Activated naive CD8-positive, alpha-beta T cell (primary cell): ENCODE data around the gene MCOLN3.

ENCODE experiments used
- H3K27ac Mint-ChIP-seq: one replicate; pipeline ENCODE4 v1.8.0; 2021; ENCODE audit warnings: mixed read lengths
- H3K27me3 Mint-ChIP-seq: one replicate; pipeline ENCODE4 v1.8.0; 2021; ENCODE audit warnings: mixed read lengths
- H3K36me3 Mint-ChIP-seq: one replicate; pipeline ENCODE4 v1.8.0; 2021; ENCODE audit warnings: mixed read lengths
- H3K4me1 Mint-ChIP-seq: one replicate; pipeline ENCODE4 v1.8.0; 2021; ENCODE audit warnings: low read depth, mixed read lengths
- H3K4me3 Mint-ChIP-seq: one replicate; pipeline ENCODE4 v1.8.0; 2021; ENCODE audit warnings: mild to moderate bottlenecking, mixed read lengths
- H3K9me3 Mint-ChIP-seq: one replicate; pipeline ENCODE4 v1.8.0; 2021; ENCODE audit warnings: low read depth, mixed read lengths

The MCOLN3 gene

DNA sequence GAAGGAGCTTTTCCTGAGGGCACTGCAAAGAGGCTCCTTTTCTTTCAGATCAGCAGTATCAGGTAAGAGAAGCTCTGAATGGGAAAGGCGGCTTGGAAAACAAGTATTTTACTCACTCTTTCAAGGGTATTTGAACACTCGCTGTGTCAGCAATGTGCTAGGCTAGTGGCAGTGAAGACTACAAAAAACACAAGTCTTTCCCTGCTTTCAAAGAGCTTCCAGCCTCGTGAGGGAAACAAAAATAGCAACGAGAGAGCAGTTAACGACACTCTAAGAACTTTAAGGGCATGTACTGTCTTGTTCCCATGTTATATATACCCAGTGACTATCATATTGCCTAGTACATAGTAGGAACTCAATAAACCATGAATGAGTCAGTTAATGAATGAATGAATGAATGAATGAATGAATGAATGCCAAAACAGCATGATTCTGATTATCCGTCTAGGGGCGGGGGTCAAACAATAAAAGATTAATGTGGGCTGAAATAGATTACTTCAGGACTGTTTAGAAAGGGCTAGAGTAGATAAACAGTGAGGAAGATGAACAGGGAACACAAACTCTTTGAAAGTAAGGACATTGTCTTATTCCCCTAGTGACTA is 14.2 kb upstream of the MCOLN3 start:
- H3K4me1 Mint-ChIP-seq: peaks cover 16% of the 10 kb centered on the region
- H3K9me3 Mint-ChIP-seq: no peaks in the 10 kb centered on the region
- H3K36me3 Mint-ChIP-seq: no peaks in the 10 kb centered on the region
- peak overlapping the region; percentile 93 for H3K4me3 Mint-ChIP-seq
- no peak overlapping the region for H3K27ac Mint-ChIP-seq
- H3K27me3 Mint-ChIP-seq: peaks cover 8% of the 10 kb centered on the region

DNA sequence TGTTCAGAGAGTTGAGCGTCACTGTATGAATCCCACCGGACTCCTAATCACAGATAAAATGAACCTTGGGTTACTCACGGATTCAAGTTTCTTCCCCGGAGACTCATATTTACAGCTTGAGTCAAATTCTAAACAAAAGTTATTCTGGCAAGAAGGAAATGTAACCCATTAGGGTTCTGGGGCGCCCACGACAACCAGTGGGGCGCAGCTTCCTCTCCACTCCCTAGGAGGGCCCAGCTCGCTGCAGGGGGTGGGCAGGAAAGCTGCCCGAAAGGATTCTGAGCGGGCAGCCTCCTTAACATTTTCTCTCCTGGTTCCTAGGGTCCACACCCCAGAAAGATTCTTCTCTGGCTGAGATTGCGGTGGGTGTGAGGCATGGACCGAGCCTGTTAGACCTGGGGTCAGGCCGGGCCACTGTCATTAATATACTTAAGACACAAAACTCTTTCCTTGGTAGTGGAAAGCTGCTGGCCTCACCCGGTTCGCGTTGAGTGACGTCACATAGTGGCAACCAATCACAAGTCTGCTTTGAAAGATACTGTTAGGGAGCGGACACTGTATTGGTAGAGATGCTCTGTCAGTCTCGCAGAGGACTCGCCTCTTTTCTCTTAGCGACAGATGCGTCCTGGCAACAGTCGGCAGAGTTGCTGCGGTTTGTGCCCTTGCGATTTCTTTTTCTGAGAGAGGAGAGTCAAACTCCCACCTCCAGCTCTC is 13.6 kb upstream of the MCOLN3 start:
- Mint-ChIP-seq H3K4me1 (peaks cover 16% of the 10 kb centered on the region), H3K9me3 (no peaks in the 10 kb centered on the region), H3K4me3 (peak overlapping the region; percentile 93), H3K27ac (peak overlapping the region; percentile 1), H3K27me3 (peaks cover 8% of the 10 kb centered on the region), H3K36me3 (no peaks in the 10 kb centered on the region)

GRCh38 chr1:85060038-85060437 is 11.7 kb upstream of the MCOLN3 start:
- Mint-ChIP-seq H3K4me3 (no peak overlapping the region), H3K27me3 (peaks cover 8% of the 10 kb centered on the region), H3K27ac (no peak overlapping the region)

GRCh38 chr1:85059563-85059962 is 11.3 kb upstream of the MCOLN3 start:
- H3K4me3 Mint-ChIP-seq: no peak overlapping the region
- peaks cover 8% of the 10 kb centered on the region for H3K27me3 Mint-ChIP-seq
- H3K9me3 Mint-ChIP-seq: no peaks in the 10 kb centered on the region
- peaks cover 16% of the 10 kb centered on the region for H3K4me1 Mint-ChIP-seq
- H3K36me3 Mint-ChIP-seq: no peaks in the 10 kb centered on the region
- no peak overlapping the region for H3K27ac Mint-ChIP-seq

More at GRCh38 chr1:85060038-85060437, 11.7 kb upstream of the MCOLN3 start:
- peaks cover 16% of the 10 kb centered on the region for H3K4me1 Mint-ChIP-seq
- no peaks in the 10 kb centered on the region for H3K9me3 Mint-ChIP-seq
- no peaks in the 10 kb centered on the region for H3K36me3 Mint-ChIP-seq

GRCh38 chr1:85058786-85059185 is 10.5 kb upstream of the MCOLN3 start:
- no peak overlapping the region for H3K4me3 Mint-ChIP-seq
- peaks cover 16% of the 10 kb centered on the region for H3K4me1 Mint-ChIP-seq
- no peaks in the 10 kb centered on the region for H3K36me3 Mint-ChIP-seq
- H3K27ac Mint-ChIP-seq: no peak overlapping the region
- peaks cover 8% of the 10 kb centered on the region for H3K27me3 Mint-ChIP-seq
- H3K9me3 Mint-ChIP-seq: no peaks in the 10 kb centered on the region

DNA sequence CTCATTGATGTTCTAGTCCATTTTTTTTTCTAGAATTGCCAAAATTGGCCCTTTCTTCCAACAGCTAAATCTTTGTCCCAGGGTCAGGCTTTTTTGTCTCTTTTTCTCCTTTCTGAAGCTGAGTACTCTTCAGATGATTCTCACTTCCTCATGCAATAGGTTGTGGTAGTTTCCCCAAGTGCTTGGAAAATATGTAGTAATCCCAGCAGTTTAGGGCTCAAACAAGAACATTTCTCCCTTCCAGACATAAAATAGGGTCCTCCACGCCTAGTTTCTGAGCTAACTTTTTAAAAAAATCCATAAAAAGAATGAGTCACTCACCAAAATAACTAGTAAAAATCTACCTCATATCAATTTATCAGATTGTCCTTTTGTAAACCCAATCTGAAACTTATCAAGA is 10.0 kb upstream of the MCOLN3 start:
- Mint-ChIP-seq H3K36me3 (no peaks in the 10 kb centered on the region), H3K4me3 (no peak overlapping the region), H3K27me3 (peaks cover 8% of the 10 kb centered on the region), H3K4me1 (peaks cover 16% of the 10 kb centered on the region), H3K9me3 (no peaks in the 10 kb centered on the region), H3K27ac (no peak overlapping the region)

- H3K9me3 Mint-ChIP-seq: no peaks in the 10 kb centered on the region
- peaks cover 5% of the 10 kb centered on the region for H3K27me3 Mint-ChIP-seq
- H3K36me3 Mint-ChIP-seq: no peaks in the 10 kb centered on the region
- no peak overlapping the region for H3K27ac Mint-ChIP-seq
- peaks cover 15% of the 10 kb centered on the region for H3K4me1 Mint-ChIP-seq
- no peak overlapping the region for H3K4me3 Mint-ChIP-seq
These were observed 6.4 kb upstream of the MCOLN3 start for GRCh38 chr1:85054664-85055063.

- no peaks in the 10 kb centered on the region for H3K36me3 Mint-ChIP-seq
- H3K9me3 Mint-ChIP-seq: no peaks in the 10 kb centered on the region
- peak overlapping the region; percentile 12 for H3K4me3 Mint-ChIP-seq
- H3K4me1 Mint-ChIP-seq: peaks cover 26% of the 10 kb centered on the region
- H3K27me3 Mint-ChIP-seq: peaks cover 24% of the 10 kb centered on the region
- no peak overlapping the region for H3K27ac Mint-ChIP-seq
These were observed 1.5 kb upstream of the MCOLN3 start for GRCh38 chr1:85049735-85050166.

- peaks cover 26% of the 10 kb centered on the region for H3K4me1 Mint-ChIP-seq
- H3K36me3 Mint-ChIP-seq: no peaks in the 10 kb centered on the region
- no peak overlapping the region for H3K27ac Mint-ChIP-seq
- H3K9me3 Mint-ChIP-seq: no peaks in the 10 kb centered on the region
- peak overlapping the region; percentile 69 for H3K4me3 Mint-ChIP-seq
- peaks cover 24% of the 10 kb centered on the region for H3K27me3 Mint-ChIP-seq
These were observed 616 bp downstream of the MCOLN3 start for GRCh38 chr1:85047472-85048295.

GRCh38 chr1:85047144-85047471 is 1.2 kb downstream of the MCOLN3 start:
- Mint-ChIP-seq H3K27ac (peak overlapping the region; percentile 5), H3K36me3 (no peaks in the 10 kb centered on the region), H3K4me1 (peaks cover 26% of the 10 kb centered on the region), H3K4me3 (peak overlapping the region; percentile 69), H3K9me3 (no peaks in the 10 kb centered on the region), H3K27me3 (peaks cover 24% of the 10 kb centered on the region)

GRCh38 chr1:85042413-85042812 is 5.9 kb downstream of the MCOLN3 start:
- H3K27ac Mint-ChIP-seq: no peak overlapping the region
- H3K27me3 Mint-ChIP-seq: peaks cover 14% of the 10 kb centered on the region
- no peaks in the 10 kb centered on the region for H3K9me3 Mint-ChIP-seq
- H3K36me3 Mint-ChIP-seq: no peaks in the 10 kb centered on the region
- H3K4me1 Mint-ChIP-seq: peaks cover 3% of the 10 kb centered on the region
- H3K4me3 Mint-ChIP-seq: no peak overlapping the region

DNA sequence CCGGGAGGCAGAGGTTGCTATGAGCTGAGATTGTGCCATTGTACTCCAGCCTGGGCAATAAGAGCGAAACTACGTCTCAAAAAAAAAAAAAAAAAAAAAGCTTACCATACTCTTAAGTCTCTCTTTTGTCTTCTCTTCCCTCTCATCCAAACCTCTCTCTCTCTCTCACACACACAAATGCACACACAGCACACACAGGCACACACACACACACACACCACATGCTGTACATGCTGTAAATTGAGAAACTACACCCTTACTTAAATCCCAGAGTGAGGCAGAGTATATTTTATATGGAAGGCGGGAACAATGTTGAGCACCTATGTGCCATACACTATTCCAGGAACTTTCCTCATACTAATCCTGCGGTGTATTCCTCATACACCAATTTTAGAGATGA is 6.5 kb downstream of the MCOLN3 start:
- H3K27me3 Mint-ChIP-seq: peaks cover 11% of the 10 kb centered on the region

DNA sequence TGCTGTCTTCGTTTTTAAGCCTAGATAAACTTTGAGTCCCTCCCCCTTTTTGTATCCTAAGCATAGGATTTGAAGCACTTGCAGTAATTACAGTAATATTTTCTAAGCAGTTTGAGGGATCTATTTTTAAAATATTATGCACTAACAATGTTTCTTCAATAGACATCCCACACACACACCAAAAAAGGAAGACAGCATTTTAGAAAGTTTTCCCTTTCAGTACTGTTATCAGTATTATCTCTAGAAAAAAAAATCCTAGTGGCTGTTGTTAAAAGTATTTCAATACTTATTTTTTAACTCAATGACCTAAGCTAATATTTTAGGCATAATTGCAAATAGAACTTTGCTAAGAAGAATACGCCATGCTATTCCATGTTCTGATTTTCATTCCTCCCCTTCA is 15.1 kb downstream of the MCOLN3 start:
- H3K27me3 Mint-ChIP-seq: peaks cover 10% of the 10 kb centered on the region
- no peaks in the 10 kb centered on the region for H3K9me3 Mint-ChIP-seq
- H3K4me3 Mint-ChIP-seq: no peak overlapping the region
- no peak overlapping the region for H3K27ac Mint-ChIP-seq
- no peaks in the 10 kb centered on the region for H3K4me1 Mint-ChIP-seq
- H3K36me3 Mint-ChIP-seq: peaks cover 6% of the 10 kb centered on the region

More for the DNA sequence above, 6.5 kb downstream of the MCOLN3 start:
- H3K9me3 Mint-ChIP-seq: no peaks in the 10 kb centered on the region
- H3K4me1 Mint-ChIP-seq: no peaks in the 10 kb centered on the region
- no peak overlapping the region for H3K4me3 Mint-ChIP-seq
- peaks cover under 1% of the 10 kb centered on the region for H3K36me3 Mint-ChIP-seq
- no peak overlapping the region for H3K27ac Mint-ChIP-seq

DNA sequence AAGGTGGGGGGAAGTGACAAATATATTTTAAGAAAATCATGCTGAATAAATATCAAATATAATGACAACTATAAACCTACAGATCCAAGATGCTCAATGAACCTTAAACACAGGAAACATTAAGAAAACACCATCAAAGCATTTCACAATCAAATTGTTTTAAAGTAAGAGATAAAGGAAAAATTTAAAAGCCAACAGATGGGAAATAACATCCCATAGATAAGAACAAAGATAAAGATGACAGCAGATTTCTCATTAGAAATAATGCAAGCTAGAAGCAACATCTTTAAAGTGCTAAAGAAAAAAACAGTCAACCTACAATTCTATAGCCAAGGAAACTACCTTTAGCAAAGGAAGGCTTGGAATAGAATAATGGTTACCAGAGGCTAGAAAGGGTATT is 17.8 kb downstream of the MCOLN3 start:
- H3K4me1 Mint-ChIP-seq: peaks cover 9% of the 10 kb centered on the region
- H3K36me3 Mint-ChIP-seq: peaks cover 3% of the 10 kb centered on the region
- no peaks in the 10 kb centered on the region for H3K9me3 Mint-ChIP-seq
- peaks cover under 1% of the 10 kb centered on the region for H3K27me3 Mint-ChIP-seq
- H3K27ac Mint-ChIP-seq: no peak overlapping the region
- H3K4me3 Mint-ChIP-seq: no peak overlapping the region

GRCh38 chr1:85028151-85028550 is 20.1 kb downstream of the MCOLN3 start:
- Mint-ChIP-seq H3K27ac (peak overlapping the region; percentile 88), H3K4me1 (peaks cover 9% of the 10 kb centered on the region)

More at GRCh38 chr1:85028151-85028550, 20.1 kb downstream of the MCOLN3 start:
- no peaks in the 10 kb centered on the region for H3K36me3 Mint-ChIP-seq
- H3K9me3 Mint-ChIP-seq: no peaks in the 10 kb centered on the region
- H3K4me3 Mint-ChIP-seq: no peak overlapping the region
- no peaks in the 10 kb centered on the region for H3K27me3 Mint-ChIP-seq
